ENCODE data around the gene VAV2. TPM values are rescaled to one million over a fixed set of nuclear protein-coding genes. Genes with fewer than 3 reads are reported as not detected.

Gene VAV2
- total and polyA plus RNA-seq, 11 donors: 3.3 to 9.9 (median 5.3) TPM

DNA sequence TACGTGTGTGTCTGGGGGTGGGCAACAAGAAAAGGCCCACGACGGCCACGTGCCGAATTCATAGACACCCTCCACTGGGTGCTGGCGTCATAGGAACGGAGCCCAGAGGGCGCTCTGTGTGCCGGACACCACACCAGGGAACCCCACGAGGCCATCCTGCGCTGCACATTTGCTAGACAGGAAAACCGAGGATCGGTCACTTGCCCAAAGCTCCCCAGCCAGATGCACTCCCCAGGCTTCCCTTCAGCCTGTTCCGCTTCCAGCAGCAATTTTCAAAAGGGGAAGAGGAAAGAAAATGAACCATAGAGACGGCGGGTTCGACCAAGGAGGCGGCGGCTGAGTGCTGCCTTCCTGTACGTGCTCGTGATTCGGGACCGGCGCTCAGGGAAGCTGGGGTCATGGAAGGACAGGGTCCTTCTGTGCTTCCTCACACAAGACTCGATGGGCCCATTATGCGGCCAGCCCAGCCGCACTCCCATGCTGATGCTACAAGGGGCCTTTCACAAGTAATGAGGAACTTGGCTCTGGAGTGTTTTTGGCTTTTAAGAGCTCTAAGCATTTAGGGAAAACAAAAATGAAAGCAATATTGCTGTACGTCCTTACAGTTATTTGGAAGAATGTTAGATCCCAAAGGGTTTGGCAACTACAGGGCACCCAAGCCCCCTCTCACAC is 129.4 kb downstream of the VAV2 start:
- TF ChIP-seq, protein P1, sequence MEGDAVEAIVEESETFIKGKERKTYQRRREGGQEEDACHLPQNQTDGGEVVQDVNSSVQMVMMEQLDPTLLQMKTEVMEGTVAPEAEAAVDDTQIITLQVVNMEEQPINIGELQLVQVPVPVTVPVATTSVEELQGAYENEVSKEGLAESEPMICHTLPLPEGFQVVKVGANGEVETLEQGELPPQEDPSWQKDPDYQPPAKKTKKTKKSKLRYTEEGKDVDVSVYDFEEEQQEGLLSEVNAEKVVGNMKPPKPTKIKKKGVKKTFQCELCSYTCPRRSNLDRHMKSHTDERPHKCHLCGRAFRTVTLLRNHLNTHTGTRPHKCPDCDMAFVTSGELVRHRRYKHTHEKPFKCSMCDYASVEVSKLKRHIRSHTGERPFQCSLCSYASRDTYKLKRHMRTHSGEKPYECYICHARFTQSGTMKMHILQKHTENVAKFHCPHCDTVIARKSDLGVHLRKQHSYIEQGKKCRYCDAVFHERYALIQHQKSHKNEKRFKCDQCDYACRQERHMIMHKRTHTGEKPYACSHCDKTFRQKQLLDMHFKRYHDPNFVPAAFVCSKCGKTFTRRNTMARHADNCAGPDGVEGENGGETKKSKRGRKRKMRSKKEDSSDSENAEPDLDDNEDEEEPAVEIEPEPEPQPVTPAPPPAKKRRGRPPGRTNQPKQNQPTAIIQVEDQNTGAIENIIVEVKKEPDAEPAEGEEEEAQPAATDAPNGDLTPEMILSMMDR (IDR thresholded peaks at IDR 0.05): peak in 2 of 12 donors; percentile 3 to 26
- no peak for TF ChIP-seq POLR2A (IDR thresholded peaks at IDR 0.05)
- 59 to 68% (median 62%) methylated on average over 28 of the region's 28 CpGs for WGBS, 4 donors
- Histone ChIP-seq H3K36me3 (no peaks in the 10 kb centered on the region), H3K9me3 (peaks cover 0 to 17% (median 3%) of the 10 kb centered on the region in 12 donors), H3K4me1 (peaks cover 0 to 28% (median 0%) of the 10 kb centered on the region in 12 donors), H3K27ac (peak overlapping the region; percentile 24 to 95 (median 56)), H3K4me3 (peak overlapping the region in 7 of 12 donors; percentile 5 to 45 (median 30)), H3K27me3 (no peaks in the 10 kb centered on the region)
- DNase-seq (peak; percentile 52 to 84 (median 66)), ATAC-seq (peak; percentile 53 to 83 (median 67))
- intact Hi-C loops (cut with DNase I): no loop called here

GRCh38 chr9:133861692-133862091 is 130.4 kb downstream of the VAV2 start:
- intact Hi-C loops (cut with DNase I): no loop called here
- no peak for TF ChIP-seq POLR2A (IDR thresholded peaks at IDR 0.05)
- TF ChIP-seq, protein P1 (IDR thresholded peaks at IDR 0.05): no peak
- peak overlapping the region in 3 of 12 donors; percentile 57 to 95 (median 62) for H3K27ac ChIP-seq
- peaks cover 0 to 29% (median 0%) of the 10 kb centered on the region in 12 donors for H3K4me1 ChIP-seq
- no peak for ATAC-seq
- 92 to 97% (median 94%) methylated on average over 5 of the region's 5 CpGs for WGBS, 4 donors
- H3K4me3 ChIP-seq: no peak overlapping the region
- H3K36me3 ChIP-seq: no peaks in the 10 kb centered on the region
- DNase-seq: no peak
- H3K27me3 ChIP-seq: no peaks in the 10 kb centered on the region
- H3K9me3 ChIP-seq: peaks cover 0 to 17% (median 3%) of the 10 kb centered on the region in 12 donors

GRCh38 chr9:133861086-133861485 is 131.0 kb downstream of the VAV2 start:
- no peaks in the 10 kb centered on the region for H3K36me3 ChIP-seq
- ATAC-seq (no peak), DNase-seq (no peak)
- intact Hi-C loops (cut with DNase I): no loop called here
- peaks cover 0 to 16% (median 3%) of the 10 kb centered on the region in 12 donors for H3K9me3 ChIP-seq
- no peaks in the 10 kb centered on the region for H3K27me3 ChIP-seq
- no peak overlapping the region for H3K4me3 ChIP-seq
- peaks cover 0 to 36% (median under 1%) of the 10 kb centered on the region in 12 donors for H3K4me1 ChIP-seq
- 84 to 88% (median 86%) methylated on average over 20 of the region's 20 CpGs for WGBS, 4 donors
- TF ChIP-seq, protein P1 (IDR thresholded peaks at IDR 0.05): no peak
- TF ChIP-seq POLR2A (IDR thresholded peaks at IDR 0.05): no peak
- H3K27ac ChIP-seq: no peak overlapping the region

- no peaks in the 10 kb centered on the region for H3K36me3 ChIP-seq
- ATAC-seq: no peak
- no peaks in the 10 kb centered on the region for H3K27me3 ChIP-seq
- no peak overlapping the region for H3K27ac ChIP-seq
- no peak overlapping the region for H3K4me3 ChIP-seq
- 78 to 94% (median 91%) methylated on average over 6 to 11 of the region's 11 CpGs for WGBS, 4 donors
- no peaks in the 10 kb centered on the region for H3K9me3 ChIP-seq
- intact Hi-C loops (cut with DNase I): no loop called here
- peaks cover 0 to 43% (median 4%) of the 10 kb centered on the region in 12 donors for H3K4me1 ChIP-seq
- no peak for DNase-seq
- TF ChIP-seq, protein P1 (IDR thresholded peaks at IDR 0.05): no peak
- no peak for TF ChIP-seq POLR2A (IDR thresholded peaks at IDR 0.05)
Observed at GRCh38 chr9:133858771-133859170, 133.4 kb downstream of the VAV2 start.

Data from heart left ventricle (tissue), 16 donors.